Caki2 (cell line): Measurements from ENCODE around the gene AGBL1. TPM values are rescaled to one million over a fixed set of nuclear protein-coding genes. Genes with fewer than 3 reads are reported as not detected.

Source experiments
- DNase-seq: peaks from one replicate; pipeline ENCODE4 v3.0.0-alpha.2; 2015; ENCODE audit warnings: low read depth
- in situ Hi-C: cut with HindIII; loops from 2 replicates; pipeline ENCODE4 v1.10.0; 2016; ENCODE audit warnings: low sequenced_read_pairs, low pct_unique_long_range_greater_than_20kb, mixed read lengths
- total RNA-seq: library from RNA; depleted of rRNA; stranded (reverse); fragments of >200 nt; shearing (Covaris generic); gene quantifications from 2 replicates; pipeline ENCODE4 v1.2.3, GENCODE V29; 2014; ENCODE audit warnings: low replicate concordance

AGBL1 gene
- total RNA-seq, 1 experiment from 2014 or later = not detected

DNA sequence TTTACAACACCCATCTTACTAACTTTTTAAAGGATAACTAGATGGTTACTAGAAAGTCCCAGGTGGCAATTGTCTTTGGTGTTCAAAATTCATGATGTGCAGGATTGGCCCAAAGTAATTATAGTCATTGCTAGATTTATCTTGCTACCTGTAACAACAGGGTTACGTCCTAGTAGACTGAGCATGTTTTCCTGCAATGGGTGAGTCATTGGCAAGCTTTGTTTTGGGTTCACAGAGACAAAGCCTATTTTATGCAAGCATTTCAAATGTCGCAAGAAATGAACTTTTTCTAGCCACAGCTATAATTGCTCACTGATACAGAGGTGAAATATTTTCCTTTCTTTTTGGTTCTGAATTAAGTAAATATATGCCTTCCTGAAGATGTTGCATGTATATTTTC is 267.6 kb downstream of the AGBL1 start:
- no peak for DNase-seq
- in situ Hi-C loops = no loop called here

DNA sequence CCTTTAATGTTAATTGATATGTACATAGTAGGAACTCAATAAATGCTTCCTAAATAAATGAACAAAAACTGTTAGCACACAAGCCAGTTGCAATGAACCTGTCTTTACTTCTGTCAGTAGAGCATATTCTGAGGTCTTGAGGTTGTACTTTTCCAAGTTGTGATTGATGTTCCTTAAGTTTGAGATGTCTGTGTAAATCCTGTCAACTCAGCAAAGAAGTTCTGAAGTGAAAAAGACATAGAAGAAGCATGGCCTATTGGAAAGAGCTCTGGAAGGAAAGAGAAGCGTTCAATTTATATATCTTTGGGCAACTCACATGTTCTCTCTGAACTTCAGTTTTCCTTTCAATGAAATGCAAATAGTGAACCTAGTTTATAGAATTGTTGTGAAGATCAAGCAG is 269.9 kb downstream of the AGBL1 start:
- in situ Hi-C loops = no loop called here
- no peak for DNase-seq

DNA sequence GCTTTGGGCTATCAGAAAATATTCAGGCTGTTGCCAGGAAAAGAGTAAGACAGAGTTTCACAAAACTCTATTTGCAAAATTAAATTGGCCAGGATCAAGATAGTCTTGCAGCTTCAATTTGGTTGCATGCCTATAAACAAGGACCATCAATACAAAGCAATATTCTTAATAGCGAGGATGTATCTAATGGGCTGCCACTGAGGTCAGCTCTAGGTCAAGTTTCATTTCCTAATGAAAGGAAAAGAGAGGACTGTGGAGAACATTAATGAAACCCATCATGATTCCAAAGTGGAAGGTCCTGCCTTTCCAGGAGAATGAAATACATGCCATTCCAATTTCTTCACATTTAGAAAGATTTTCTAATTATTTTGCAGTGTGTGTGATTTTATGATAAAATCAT is 273.5 kb downstream of the AGBL1 start:
- in situ Hi-C loops = no loop called here
- DNase-seq = no peak

DNA sequence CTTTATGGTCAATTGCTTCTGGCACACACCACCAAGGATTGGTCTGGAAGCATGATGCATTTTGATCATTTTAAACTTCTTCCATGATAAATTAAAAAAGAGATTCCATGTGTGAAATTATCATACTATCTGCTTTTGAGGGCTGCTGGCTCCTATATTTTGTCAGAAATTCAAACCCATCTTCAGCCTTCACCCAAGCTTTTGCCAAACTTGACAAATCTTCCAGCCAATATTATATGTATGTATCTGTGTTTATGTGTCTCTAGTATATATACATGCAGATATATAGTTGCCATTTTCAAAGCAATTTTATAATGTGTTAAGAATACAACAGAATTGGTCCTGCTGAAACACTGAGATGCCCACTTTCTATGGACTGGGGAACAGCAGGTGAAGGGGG is 275.7 kb downstream of the AGBL1 start:
- DNase-seq = no peak
- in situ Hi-C loops = no loop called here

DNA sequence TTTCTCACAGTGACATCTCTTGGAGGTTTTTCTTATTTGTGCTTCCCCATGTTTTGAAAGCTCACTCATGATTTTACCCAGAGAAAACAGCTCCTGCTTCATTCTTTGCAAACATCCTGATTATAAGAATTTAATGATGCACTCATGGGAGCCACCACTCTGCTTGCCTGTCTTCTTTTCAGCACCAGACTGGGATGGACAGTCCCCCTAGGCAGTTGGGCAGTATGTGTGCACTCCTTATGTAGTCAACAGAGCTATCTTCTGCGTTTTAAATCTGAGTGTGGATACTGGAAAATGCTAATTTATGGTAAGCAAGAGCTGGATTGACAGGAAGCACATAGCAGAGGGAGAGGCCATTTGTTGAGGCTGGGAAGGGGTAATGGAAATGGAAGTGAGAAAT is 276.1 kb downstream of the AGBL1 start:
- in situ Hi-C loops = no loop called here

DNA sequence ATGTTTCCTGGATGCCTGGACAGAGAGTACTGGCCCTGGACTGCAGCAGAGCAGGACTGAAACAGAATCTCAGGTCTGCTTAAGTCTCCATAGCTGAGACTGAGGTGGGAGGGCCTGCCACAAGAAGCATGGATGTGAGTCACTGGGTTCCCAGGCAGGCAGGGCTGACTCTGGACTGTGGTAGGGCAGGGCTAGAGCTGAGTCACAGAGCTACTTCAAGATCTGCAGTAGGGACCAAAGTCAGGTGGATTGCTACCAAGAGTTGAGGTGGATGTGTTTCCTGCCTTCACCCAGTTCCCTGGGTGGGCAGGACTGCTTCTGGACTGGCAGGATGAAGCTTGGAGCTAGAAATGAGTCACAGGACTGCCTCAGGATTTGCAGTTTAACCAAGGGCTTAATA is 282.9 kb downstream of the AGBL1 start:
- DNase-seq = peak; percentile 6
- in situ Hi-C loops = no loop called here

More for the DNA sequence above, 276.1 kb downstream of the AGBL1 start:
- DNase-seq = no peak

DNA sequence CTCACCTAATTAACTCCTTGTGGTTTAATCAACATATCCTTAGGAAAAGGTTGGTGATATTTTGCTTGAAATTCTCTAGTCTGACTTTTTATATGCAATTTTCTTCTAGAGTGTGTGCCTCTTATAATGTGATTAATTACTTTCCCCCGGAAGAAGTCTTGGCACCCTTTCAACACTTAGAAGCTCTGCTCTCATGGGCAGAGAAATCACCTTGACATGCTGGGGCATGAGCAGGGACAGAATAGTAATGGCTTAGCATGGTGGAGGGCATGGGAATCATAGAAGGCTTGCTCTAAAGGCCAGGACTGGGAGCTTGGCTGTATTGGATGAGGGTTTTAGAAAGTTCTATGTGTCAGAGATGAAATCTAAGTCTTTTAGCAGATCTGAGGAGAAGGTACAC is 293.5 kb downstream of the AGBL1 start:
- in situ Hi-C loops = no loop called here
- DNase-seq = no peak

DNA sequence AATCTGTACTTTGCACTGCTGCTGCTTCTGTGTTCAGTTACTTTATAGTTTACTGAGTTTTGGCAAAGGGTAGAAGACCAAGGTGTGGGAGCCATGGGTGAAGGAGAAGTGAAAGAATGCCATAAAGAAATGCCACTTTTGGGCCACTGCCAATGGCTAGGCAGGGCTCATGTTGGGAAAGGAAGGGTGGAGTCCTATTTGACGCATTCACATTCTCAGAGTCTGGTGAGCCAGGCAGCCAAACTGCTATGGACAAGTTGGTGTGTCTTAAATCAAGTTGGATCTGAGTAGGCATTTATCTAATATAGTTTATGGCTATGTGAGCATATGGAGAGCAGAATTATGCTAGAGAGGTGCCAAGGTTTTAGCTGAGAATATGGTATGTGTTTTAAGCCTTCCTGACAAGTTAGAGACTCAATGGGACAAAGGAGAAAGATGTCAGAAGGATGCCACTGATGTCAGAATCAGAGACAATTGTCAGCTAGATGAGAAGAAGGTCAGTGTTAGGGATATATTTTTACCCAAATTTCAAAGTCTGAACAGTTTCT is 296.1 kb downstream of the AGBL1 start:
- DNase-seq = no peak
- in situ Hi-C loops = no loop called here

DNA sequence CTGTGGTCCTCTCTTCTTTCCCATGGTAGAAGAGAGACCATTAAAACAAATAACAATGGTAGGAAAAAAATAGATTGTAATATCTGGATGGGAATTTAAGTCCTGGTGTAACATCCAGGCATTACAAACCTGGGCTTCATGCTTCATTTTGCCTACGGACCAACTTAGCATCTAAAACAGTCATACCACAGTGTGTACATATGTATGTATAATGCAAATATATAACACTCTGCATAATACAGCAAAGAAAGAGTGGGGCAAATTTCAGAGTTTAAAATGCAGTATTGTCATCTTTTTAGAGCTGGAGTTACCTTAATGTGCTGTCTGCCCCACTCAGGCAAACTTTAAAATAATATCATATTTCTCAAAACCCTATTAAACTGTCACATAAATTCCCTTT is 298.2 kb downstream of the AGBL1 start:
- in situ Hi-C loops = no loop called here
- no peak for DNase-seq

DNA sequence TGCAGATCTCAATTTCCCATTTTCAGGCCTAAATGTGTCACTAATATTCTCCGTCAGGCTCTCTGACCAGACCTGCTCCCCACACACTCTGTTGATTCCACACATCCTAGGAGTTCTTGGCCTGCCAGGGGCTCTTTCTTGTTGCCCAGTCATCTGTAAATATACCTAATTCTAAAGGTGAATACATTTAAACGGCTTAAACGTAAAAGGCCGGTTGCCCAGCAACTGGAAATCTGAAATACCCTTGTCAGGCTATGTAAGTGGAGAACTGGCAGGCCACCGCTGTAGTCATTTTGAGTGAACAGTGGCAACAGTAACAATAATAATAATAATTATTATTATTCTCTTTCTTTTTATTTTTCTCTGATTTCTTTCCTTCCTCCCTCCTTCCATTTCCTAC is 302.7 kb downstream of the AGBL1 start:
- in situ Hi-C loops = no loop called here
- no peak for DNase-seq

DNA sequence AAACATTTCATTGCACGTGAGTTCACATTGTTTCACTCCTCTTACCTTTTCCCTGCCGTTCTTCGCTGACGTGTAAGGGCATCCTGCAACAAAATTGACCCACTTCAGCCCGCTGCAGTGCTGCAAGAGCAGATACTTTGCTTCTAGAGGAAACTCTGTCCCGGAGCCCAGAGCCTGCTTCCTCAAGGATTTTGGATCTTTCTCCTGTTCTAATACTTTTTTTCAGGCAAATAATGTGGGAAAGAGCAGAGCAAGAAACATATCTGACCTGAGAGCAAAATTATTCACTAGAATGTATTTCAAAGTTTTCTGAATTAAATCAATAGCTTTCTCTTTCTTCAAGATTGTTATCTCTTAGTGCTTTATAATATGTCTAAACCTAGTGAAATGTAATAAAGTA is 303.9 kb downstream of the AGBL1 start:
- in situ Hi-C loops = no loop called here
- no peak for DNase-seq

DNA sequence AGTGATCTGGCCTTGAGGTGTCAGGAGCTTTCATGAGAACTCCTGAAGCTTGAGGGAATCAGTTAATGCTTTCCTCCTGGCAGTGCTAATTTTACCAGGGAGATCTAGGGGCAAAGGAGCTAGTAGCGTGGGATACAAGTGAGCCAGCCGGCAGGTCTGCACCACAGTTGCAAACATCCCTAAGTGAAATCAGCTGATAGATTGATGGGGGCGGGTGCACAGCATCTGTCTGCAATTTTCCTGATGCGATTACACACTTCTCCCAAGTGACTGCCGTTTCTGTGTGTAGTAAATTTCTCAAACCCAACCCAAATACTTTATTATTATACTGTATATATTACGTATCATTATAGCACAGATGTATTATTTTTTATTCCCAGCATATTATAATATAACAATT is 304.5 kb downstream of the AGBL1 start:
- no peak for DNase-seq
- in situ Hi-C loops = no loop called here

DNA sequence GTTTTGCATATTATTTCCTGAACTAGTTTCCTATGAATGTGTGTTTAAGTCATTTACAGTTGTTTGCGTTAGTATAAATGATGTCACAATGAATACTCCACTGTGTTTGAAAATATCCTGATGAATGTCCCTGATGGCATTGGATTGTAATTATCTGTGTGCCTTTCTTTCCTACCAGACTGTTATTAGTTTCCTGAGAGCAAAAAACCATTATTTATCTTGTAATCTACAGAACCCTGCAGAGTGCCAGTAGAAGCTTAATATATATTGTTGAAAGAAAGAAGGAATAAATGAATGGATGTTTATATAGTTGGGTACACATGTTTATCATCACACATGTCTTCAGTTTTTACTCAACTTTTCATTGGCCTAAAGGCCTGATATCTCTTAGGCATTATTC is 312.6 kb downstream of the AGBL1 start:
- no peak for DNase-seq

DNA sequence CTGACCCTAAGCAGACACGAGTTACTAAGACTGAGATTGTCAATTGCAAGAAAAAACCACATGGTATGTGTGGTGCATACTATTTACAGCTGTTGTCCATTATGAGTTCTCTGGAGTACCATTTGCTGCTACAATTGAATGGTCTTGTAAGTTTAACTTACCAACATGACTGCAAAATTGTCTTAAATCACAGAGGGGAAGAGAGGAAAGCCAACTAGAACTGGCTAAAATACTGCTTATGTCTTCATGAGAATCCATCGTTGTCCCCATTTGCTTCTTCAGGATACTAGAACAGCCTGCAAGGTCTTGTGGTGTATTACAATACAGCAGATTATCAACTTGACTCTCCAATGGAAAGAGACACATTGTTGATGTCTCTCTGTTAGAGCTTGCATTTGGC is 313.2 kb downstream of the AGBL1 start:
- DNase-seq = no peak
- in situ Hi-C loops = no loop called here

More for the DNA sequence above, 312.6 kb downstream of the AGBL1 start:
- in situ Hi-C loops = no loop called here

DNA sequence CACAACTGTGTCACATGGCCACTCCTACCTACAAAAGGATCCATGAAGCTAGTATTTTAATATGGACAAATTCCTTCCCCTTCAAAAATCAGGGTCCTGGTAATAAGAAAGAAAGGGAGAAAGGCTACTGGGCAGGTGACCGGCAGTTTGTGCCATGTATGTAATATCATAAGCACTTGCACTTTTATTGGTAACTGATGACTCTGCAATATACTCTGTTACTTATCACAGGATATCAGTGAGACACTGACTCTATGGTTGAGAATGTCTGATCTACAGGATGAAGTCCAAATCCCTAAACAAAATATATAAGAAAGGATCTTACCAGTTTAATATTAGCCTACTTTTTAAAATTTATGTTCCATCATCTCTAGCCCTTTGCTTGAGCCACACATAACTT is 315.2 kb downstream of the AGBL1 start:
- DNase-seq = no peak
- in situ Hi-C loops = no loop called here

DNA sequence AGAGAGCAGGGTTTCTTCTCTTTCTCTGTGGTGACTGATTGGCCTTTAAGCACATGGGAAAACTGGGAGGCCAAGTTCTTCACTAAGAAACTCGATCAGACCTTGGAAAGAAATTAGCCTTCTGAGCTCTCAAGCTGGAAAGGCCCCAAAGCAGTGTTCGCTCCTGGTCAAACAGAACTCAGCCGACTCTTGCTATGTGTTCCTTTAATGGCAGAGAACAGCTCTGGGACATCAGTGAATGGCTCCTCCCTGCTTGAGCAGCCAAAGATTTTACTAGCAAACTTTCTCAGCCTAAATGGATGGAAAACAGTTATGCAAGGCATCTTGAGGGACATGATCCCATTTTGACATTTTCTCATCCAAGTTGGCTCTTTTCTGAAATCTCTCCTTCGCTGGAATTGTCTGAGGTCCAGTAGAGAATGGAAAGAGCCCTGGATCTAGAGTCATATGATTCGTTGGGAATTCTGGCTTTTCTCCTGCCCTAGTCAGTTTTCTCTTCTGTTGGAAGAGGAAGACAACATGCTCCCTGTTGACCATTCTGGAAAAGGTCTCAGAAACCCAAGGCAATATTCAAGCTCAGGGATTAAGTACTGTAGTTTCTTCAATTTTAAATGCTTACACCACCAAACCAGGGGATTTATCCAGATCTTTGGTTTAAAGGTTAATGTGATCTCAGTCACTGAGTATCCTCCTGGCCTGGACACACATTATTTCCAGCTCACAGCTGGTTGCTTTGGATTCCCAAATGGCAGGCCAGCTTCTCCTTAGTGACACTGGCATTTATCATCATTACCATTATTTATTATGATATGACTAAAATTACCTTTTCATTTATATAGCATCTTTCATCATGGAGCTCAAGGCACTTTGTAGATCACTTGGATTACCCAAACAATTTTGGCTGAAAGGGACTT is 319.6 kb downstream of the AGBL1 start:
- in situ Hi-C loops = no loop called here
- no peak for DNase-seq

DNA sequence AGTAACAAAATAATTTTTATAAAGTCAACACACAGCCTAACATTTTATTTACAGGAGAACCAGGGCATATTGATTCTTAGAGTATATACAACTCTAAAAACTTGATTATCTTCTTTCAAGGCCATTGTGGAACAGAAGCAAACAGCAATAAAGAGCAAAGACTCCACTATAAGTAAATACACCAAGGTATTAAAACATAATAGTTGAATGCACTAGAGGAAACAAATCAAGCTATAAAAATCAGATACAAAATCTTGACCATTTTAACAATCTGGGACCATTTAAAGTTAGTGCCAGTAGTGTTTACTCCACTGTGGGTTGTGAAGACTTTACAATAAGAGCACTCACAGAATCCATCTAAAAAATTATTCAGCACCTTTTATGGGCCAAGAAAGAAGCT is 323.6 kb downstream of the AGBL1 start:
- DNase-seq = no peak
- in situ Hi-C loops = no loop called here

DNA sequence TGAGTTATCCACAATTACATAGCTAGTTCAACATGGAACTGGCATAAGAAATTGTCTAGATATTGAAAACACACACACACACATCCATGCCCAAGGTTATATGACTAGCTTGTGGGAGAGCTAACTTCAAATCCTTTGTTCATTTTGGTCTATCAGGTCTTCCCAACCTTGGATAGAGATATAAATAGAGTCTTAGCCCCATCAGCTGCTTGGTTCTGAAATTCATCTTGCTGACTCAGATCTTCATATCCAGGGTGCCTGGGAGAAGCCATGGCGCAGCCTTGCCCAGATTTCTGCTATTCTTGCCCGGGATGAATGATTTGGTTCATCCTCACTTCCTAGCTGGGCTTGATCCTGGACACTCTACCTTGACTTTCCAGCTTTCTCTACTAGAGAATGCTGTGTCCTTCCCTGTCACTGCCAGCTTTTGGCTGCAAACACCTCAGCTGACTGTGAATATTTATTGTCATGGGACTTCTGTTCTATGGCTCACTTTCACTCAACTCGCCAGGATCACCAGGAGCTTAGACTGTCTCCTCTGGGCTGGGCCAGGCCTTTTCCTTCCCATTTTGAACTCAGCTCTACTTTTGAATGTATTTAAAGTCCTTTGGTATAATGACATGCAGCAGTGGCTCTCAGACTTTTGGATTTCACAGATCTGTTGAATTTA is 324.4 kb downstream of the AGBL1 start:
- DNase-seq = no peak
- in situ Hi-C loops = no loop called here

DNA sequence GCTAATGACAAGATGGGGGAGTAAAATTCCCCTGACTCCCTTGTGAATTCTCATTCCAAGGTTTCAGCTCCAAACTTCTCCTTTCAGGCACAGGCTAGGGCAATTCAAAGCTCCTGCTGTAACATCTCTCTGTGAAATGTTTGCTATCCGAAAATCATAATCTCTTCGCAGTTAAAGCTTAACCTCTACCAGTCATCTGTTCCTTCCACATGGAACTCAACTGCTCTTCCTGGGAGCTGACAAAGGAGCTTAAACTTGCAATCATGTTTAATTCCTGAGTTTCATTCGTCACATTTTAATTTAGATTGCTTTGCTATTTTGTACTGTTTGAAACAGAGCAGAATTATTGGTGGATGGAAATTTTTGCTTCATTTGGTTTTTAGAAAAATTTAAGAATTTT is 328.6 kb downstream of the AGBL1 start:
- no peak for DNase-seq
- in situ Hi-C loops = no loop called here
